ENCODE measurements around the gene SLC24A4.

GRCh38 chr14:92465353-92466055 is 142.5 kb downstream of the SLC24A4 start:
- TF ChIP-seq CTCF (conservative IDR thresholded peaks at IDR 0.05; ENCODE audit: low read depth, low read length) (no peak), EZH2 (IDR thresholded peaks at IDR 0.05; ENCODE audit: low read length, unreplicated experiment) (no peak), EZH2phosphoT487 (IDR thresholded peaks at IDR 0.05; ENCODE audit: borderline replicate concordance, low read length) (no peak)
